A673 (cell line): ENCODE measurements around the gene SACM1L.

ENCODE experiments used
- CTCF ChIP-seq: fragments of 300-800, 200-600 bp; sonication (generic); conservative IDR thresholded peaks from 2 replicates; pipeline ENCODE4 v1.5.1; 2017; ENCODE audit warnings: low read depth, mild to moderate bottlenecking, antibody characterized with exemption, low read length, moderate library complexity, mixed read lengths
- EZH2 ChIP-seq: fragments of 200-600 bp; sonication (generic); IDR thresholded peaks from 2 replicates; pipeline ENCODE4 v1.6.1; 2017; ENCODE audit warnings: borderline replicate concordance, low read depth, mild to moderate bottlenecking, mixed read lengths, antibody characterized with exemption, low read length; ENCODE audit not compliant: poor library complexity, severe bottlenecking

- TF ChIP-seq CTCF (no peak), EZH2 (no peak)
Measured at GRCh38 chr3:45693941-45694521, 4.8 kb downstream of the SACM1L start.
